Astrocyte (in vitro differentiated cells and primary cell): ENCODE results near the gene WASHC4. TPM values are rescaled to one million over a fixed set of nuclear protein-coding genes. Genes with fewer than 3 reads are reported as not detected.

Source experiments
- DNase-seq: peaks from one replicate; pipeline ENCODE4 v3.0.0-alpha.2; 2010; ENCODE audit warnings: low read depth
- FAIRE-seq: peaks from 2 replicates; lab custom pipeline; 2011; peaks lifted over from hg19 to GRCh38; lab: Jason Lieb, UNC
- H2AFZ ChIP-seq: 2 replicates; pipeline ENCODE4 v1.6.0; 2012; ENCODE audit warnings: low read depth, low read length, inconsistent platforms
- H3K27ac ChIP-seq: 2 replicates; pipeline ENCODE4 v1.5.1; 2011; ENCODE audit warnings: low read depth, low read length, inconsistent platforms
- H3K27me3 ChIP-seq: 2 replicates; pipeline ENCODE4 v1.6.0; 2011; ENCODE audit warnings: low read length, inconsistent platforms; ENCODE audit not compliant: insufficient read depth
- H3K36me3 ChIP-seq: 2 replicates; pipeline ENCODE4 v1.5.1; 2011; ENCODE audit warnings: low read length, inconsistent platforms; ENCODE audit not compliant: insufficient read depth
- H3K4me1 ChIP-seq: 2 replicates; pipeline ENCODE4 v1.5.1; 2011; ENCODE audit warnings: low read length, inconsistent platforms; ENCODE audit not compliant: insufficient read depth
- H3K4me2 ChIP-seq: 2 replicates; pipeline ENCODE4 v1.6.0; 2012; ENCODE audit warnings: low read length, inconsistent platforms
- H3K4me3 ChIP-seq: 2 replicates; pipeline ENCODE4 v1.5.1; 2011; ENCODE audit warnings: low read depth, mild to moderate bottlenecking, low read length, inconsistent platforms; ENCODE audit not compliant: insufficient read depth
- H3K79me2 ChIP-seq: 2 replicates; pipeline ENCODE4 v1.6.0; 2012; ENCODE audit warnings: mild to moderate bottlenecking, low read length, inconsistent platforms; ENCODE audit not compliant: insufficient read depth
- H3K9ac ChIP-seq: 2 replicates; pipeline ENCODE4 v1.6.0; 2012; ENCODE audit warnings: mild to moderate bottlenecking, low read length, inconsistent platforms
- H3K9me3 ChIP-seq: 2 replicates; pipeline ENCODE4 v1.5.1; 2012; ENCODE audit warnings: low read depth, mild to moderate bottlenecking, low read length, inconsistent platforms; ENCODE audit not compliant: insufficient read depth
- H4K20me1 ChIP-seq: 2 replicates; pipeline ENCODE4 v1.6.0; 2012; ENCODE audit warnings: low read length, inconsistent platforms; ENCODE audit not compliant: insufficient read depth
- H3K27ac Mint-ChIP-seq: one replicate; pipeline ENCODE4 v1.8.0; 2021; ENCODE audit warnings: mild to moderate bottlenecking, mixed read lengths; ENCODE audit not compliant: unreplicated experiment
- H3K27me3 Mint-ChIP-seq: one replicate; pipeline ENCODE4 v1.8.0; 2021; ENCODE audit warnings: low read depth, mixed read lengths; ENCODE audit not compliant: unreplicated experiment
- H3K36me3 Mint-ChIP-seq: one replicate; pipeline ENCODE4 v1.8.0; 2021; ENCODE audit warnings: low read depth, mixed read lengths; ENCODE audit not compliant: unreplicated experiment
- H3K4me1 Mint-ChIP-seq: one replicate; pipeline ENCODE4 v1.8.0; 2021; ENCODE audit warnings: low read depth, mixed read lengths; ENCODE audit not compliant: unreplicated experiment
- H3K4me3 Mint-ChIP-seq: one replicate; pipeline ENCODE4 v1.8.0; 2021; ENCODE audit warnings: mild to moderate bottlenecking, moderate library complexity, mixed read lengths; ENCODE audit not compliant: unreplicated experiment
- H3K9me3 Mint-ChIP-seq: one replicate; pipeline ENCODE4 v1.8.0; 2021; ENCODE audit warnings: mild to moderate bottlenecking, mixed read lengths; ENCODE audit not compliant: unreplicated experiment
- CTCF ChIP-seq: IDR thresholded peaks from 2 replicates; pipeline ENCODE4 v1.5.1; 2011; ENCODE audit warnings: low read depth, mild to moderate bottlenecking, inconsistent platforms, low read length, moderate library complexity; ENCODE audit not compliant: insufficient read depth
- EZH2 ChIP-seq: IDR thresholded peaks from 2 replicates; pipeline ENCODE4 v1.6.1; 2012; ENCODE audit warnings: mild to moderate bottlenecking, low read length, inconsistent platforms; ENCODE audit not compliant: insufficient read depth
- total RNA-seq: library from RNA; stranded (reverse); gene quantifications from 2 replicates; pipeline ENCODE4 v1.2.1, GENCODE V29; 2021

Gene WASHC4
- total RNA-seq, 1 donor from 2014 or later = 51.1 TPM

DNA sequence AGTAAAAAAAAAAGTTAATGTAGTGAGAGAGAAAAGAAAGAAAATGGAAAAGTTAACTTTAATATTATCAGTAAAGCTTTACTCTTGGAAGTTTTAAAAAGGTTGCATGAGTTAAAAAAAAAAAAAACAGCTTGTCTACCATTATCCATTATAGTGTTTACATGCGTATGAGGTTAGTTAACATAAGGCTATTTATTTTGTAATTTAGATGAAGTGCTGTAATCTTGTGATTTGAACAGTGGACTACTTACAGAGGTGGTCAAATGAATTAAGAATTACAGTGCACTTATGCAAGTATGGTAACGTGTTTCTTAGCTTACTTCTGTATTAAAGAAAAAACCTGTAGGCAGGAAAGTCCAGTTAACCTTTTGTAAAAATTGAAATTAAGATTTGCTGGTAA lies 30.7 kb downstream of the WASHC4 start:
- Histone ChIP-seq H3K4me1 (no peaks in the 10 kb centered on the region), H3K79me2 (peaks cover 4% of the 10 kb centered on the region), H3K36me3 (peaks cover 42% of the 10 kb centered on the region), H3K27me3 (no peaks in the 10 kb centered on the region), H2AFZ (no peak overlapping the region), H3K4me2 (no peak overlapping the region), H3K4me3 (no peak overlapping the region), H3K27ac (no peak overlapping the region), H3K9ac (no peak overlapping the region), H4K20me1 (peaks cover 5% of the 10 kb centered on the region), H3K9me3 (no peaks in the 10 kb centered on the region)
- no peak for TF ChIP-seq CTCF
- no peak for TF ChIP-seq EZH2
- H3K4me3 Mint-ChIP-seq = no peak overlapping the region
- H3K4me1 Mint-ChIP-seq = no peaks in the 10 kb centered on the region
- H3K27ac Mint-ChIP-seq = no peak overlapping the region
- H3K36me3 Mint-ChIP-seq = peaks cover 8% of the 10 kb centered on the region
- no peaks in the 10 kb centered on the region for H3K9me3 Mint-ChIP-seq
- no peaks in the 10 kb centered on the region for H3K27me3 Mint-ChIP-seq
- no peak for DNase-seq
- no peak for FAIRE-seq

GRCh38 chr12:105141320-105141922 lies 33.9 kb downstream of the WASHC4 start:
- Histone ChIP-seq H4K20me1 (peaks cover 5% of the 10 kb centered on the region), H3K27ac (no peak overlapping the region), H3K4me1 (no peaks in the 10 kb centered on the region), H3K9ac (no peak overlapping the region), H3K36me3 (peaks cover 51% of the 10 kb centered on the region), H3K27me3 (no peaks in the 10 kb centered on the region), H2AFZ (no peak overlapping the region), H3K4me3 (no peak overlapping the region), H3K9me3 (no peaks in the 10 kb centered on the region), H3K4me2 (no peak overlapping the region), H3K79me2 (no peaks in the 10 kb centered on the region)
- Mint-ChIP-seq H3K9me3 (no peaks in the 10 kb centered on the region), H3K27ac (no peak overlapping the region), H3K36me3 (peaks cover 2% of the 10 kb centered on the region), H3K4me1 (no peaks in the 10 kb centered on the region), H3K4me3 (no peak overlapping the region), H3K27me3 (no peaks in the 10 kb centered on the region)
- FAIRE-seq = no peak
- TF ChIP-seq CTCF (no peak), EZH2 (no peak)
- DNase-seq = no peak

- H2AFZ ChIP-seq = no peak overlapping the region
- Mint-ChIP-seq H3K4me1 (no peaks in the 10 kb centered on the region), H3K27me3 (no peaks in the 10 kb centered on the region), H3K36me3 (peaks cover 5% of the 10 kb centered on the region), H3K27ac (no peak overlapping the region), H3K4me3 (no peak overlapping the region), H3K9me3 (no peaks in the 10 kb centered on the region)
- peaks cover 57% of the 10 kb centered on the region for H3K36me3 ChIP-seq
- TF ChIP-seq EZH2 (no peak), CTCF (no peak)
- no peaks in the 10 kb centered on the region for H3K9me3 ChIP-seq
- no peak for DNase-seq
- H3K79me2 ChIP-seq = no peaks in the 10 kb centered on the region
- H3K4me3 ChIP-seq = no peak overlapping the region
- no peaks in the 10 kb centered on the region for H4K20me1 ChIP-seq
- FAIRE-seq = no peak
- no peaks in the 10 kb centered on the region for H3K4me1 ChIP-seq
- no peak overlapping the region for H3K27ac ChIP-seq
- no peak overlapping the region for H3K9ac ChIP-seq
- no peaks in the 10 kb centered on the region for H3K27me3 ChIP-seq
- no peak overlapping the region for H3K4me2 ChIP-seq
Measured at GRCh38 chr12:105142259-105142658, 34.7 kb downstream of the WASHC4 start.
